HL-60 (cell line): ENCODE results near the gene GPS2.
A peak's percentile ranks its signal among the peaks of the same experiment; 100 is the strongest.

Source experiments
- DNase-seq, 2 experiments: peaks; one replicate each; pipeline ENCODE4 v3.0.0-alpha.2; 2010 to 2020; ENCODE audit warnings: low read depth in 1 of 2, low spot score in 1 of 2
- H3K27ac ChIP-seq: fragments of 250-450 bp; sonication (Bioruptor Pico); replicated peaks from 2 replicates; pipeline ENCODE4 v1.5.1; 2020; ENCODE audit warnings: mild to moderate bottlenecking, moderate library complexity
- H3K27me3 ChIP-seq: fragments of 250-450 bp; sonication (Bioruptor Pico); 2 replicates; pipeline ENCODE4 v1.5.1; 2021; ENCODE audit warnings: mild to moderate bottlenecking, moderate library complexity; ENCODE audit not compliant: insufficient read depth, poor library complexity, severe bottlenecking
- H3K4me3 ChIP-seq: replicated peaks from 2 replicates; pipeline ENCODE4 v1.5.1; 2011; ENCODE audit warnings: mild to moderate bottlenecking, control low read depth, low read length; ENCODE audit not compliant: insufficient read depth
- GABPA ChIP-seq: IDR thresholded peaks from 2 replicates; pipeline ENCODE4 v1.6.1; 2012; ENCODE audit warnings: low read depth
- POLR2AphosphoS5 ChIP-seq: IDR thresholded peaks from 2 replicates; pipeline ENCODE4 v1.6.1; 2012; ENCODE audit warnings: low read depth
- SPI1 ChIP-seq: IDR thresholded peaks from 2 replicates; pipeline ENCODE4 v1.6.1; 2012; ENCODE audit warnings: low read depth, mild to moderate bottlenecking, borderline replicate concordance
- TF ChIP-seq, protein P1 (sequence below): IDR thresholded peaks from one replicate; pipeline ENCODE4 v1.5.1; 2011; ENCODE audit warnings: low read length, control low read depth, inconsistent platforms; ENCODE audit not compliant: insufficient read depth
- TF ChIP-seq, protein P2 (sequence below): IDR thresholded peaks from 2 replicates; pipeline ENCODE4 v1.6.1; 2012; ENCODE audit warnings: low read depth; ENCODE audit not compliant: insufficient replicate concordance

The GPS2 gene

DNA sequence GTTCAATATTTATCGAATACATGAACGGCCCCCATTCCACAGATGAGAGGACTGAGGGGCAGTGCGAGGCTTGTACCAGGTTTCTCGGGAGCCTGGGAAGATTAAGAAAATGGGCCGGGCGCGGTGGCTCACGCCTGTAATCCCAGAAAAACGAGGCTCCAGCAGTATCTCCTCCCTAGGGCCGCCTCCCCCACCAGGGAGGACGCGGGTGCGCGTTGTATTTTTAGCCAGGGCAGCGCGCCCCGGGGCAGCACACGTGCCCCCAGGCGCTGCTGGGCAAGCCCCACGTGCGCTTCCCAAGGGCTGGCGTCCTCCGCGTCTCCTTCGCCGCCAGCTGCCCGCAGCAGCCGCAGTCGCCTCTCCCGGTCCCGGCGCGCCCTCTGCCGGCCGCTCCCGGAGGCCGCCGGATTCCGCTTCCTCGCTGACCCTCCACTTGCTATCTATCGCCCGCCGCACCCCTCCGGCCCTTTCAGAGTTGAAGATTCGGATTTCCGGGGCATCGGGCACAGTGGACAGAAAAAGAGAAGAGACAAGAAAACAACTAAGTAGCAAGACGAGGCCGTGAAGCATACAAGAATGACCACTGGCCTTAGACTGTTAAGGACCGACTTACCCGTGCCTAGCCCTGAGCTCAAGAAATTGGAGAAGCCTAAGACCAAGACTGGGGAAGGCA, 18.8 kb downstream of the GPS2 start:
- peak in 1 of 2 experiments; percentile 42 for DNase-seq
- Histone ChIP-seq H3K4me3 (no peak overlapping the region), H3K27me3 (peaks cover 2% of the 10 kb centered on the region), H3K27ac (no peak overlapping the region)
- TF ChIP-seq GABPA, result no peak
- TF ChIP-seq, protein P1, sequence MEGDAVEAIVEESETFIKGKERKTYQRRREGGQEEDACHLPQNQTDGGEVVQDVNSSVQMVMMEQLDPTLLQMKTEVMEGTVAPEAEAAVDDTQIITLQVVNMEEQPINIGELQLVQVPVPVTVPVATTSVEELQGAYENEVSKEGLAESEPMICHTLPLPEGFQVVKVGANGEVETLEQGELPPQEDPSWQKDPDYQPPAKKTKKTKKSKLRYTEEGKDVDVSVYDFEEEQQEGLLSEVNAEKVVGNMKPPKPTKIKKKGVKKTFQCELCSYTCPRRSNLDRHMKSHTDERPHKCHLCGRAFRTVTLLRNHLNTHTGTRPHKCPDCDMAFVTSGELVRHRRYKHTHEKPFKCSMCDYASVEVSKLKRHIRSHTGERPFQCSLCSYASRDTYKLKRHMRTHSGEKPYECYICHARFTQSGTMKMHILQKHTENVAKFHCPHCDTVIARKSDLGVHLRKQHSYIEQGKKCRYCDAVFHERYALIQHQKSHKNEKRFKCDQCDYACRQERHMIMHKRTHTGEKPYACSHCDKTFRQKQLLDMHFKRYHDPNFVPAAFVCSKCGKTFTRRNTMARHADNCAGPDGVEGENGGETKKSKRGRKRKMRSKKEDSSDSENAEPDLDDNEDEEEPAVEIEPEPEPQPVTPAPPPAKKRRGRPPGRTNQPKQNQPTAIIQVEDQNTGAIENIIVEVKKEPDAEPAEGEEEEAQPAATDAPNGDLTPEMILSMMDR, result peak; percentile 3

DNA sequence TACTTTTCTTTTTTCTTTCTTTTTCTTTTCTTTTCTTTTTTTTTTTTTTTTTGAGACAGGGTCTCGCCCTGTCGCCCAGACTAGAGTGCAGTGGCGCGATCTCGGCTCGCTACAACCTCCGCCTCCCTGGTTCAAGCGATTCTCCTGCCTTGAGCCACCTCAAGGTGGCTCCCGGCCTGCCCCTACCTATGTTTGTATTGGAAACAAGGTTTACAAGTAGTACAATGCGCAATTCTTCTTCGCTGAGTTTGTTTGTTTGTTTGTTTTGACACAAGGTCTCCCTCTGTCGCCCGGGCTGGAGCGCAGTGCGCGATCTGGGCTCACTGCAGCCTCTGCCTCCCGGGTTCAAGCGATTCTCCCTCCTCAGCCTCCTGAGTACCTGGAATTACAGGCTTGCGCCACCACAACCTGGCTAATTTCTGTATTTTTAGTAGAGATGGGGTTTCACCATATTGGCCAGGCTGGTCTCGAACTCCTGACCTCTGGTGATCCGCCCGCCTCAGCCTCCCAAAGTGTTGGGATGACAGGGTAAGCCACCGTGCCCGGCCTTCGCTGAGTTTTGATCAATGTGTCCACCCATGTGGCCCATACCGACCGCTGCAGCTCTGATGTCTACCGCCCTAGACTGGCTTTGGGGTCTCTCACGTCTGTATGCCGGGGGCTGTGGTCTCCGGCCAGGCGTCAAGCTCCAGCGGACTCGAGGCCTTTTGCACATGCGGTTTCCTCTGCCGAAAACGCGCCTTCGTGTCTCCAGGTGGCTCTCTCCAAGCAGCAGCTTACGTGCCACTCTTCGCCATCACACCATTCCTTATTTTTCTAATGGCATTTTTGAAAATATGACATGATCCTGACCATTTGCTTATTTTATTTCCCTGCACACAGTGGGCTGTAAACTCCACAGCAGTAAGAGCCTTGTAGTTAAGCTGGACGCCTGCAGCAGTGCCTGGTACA, 19.7 kb downstream of the GPS2 start:
- DNase-seq, result no peak
- no peak overlapping the region for H3K4me3 ChIP-seq
- TF ChIP-seq, protein P1, result no peak
- no peak for TF ChIP-seq GABPA
- peaks cover 2% of the 10 kb centered on the region for H3K27me3 ChIP-seq
- H3K27ac ChIP-seq, result no peak overlapping the region

DNA sequence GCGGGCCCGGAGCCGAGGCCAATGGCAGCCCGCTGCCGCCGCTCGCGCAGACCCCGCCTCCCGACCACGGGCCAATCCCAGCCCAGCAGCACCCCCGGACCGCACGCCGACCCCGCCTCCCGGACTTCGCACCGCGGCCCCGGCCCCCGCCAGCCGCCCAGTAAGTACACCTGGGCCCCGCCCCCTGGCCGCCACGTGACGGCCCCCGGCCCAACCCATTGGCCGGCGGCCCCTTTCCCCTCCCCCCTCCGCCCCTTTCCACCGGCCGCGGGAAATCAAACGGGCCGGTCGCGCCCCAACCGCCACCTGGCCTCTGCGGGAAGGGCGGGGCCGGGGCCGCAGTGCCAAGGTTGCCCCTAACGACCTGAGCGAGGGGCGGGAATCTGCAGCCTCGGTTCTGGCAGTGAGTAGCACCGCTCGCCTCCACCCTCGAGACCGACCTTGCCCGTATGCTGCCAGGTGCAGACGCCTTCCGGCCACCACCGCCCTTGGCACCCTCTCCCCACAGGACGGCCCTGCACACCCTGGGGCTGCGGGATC, 20.5 kb downstream of the GPS2 start, which contains the start of gene YBX2:
Gene YBX2 (minus strand): TSS at position 26 of the 540 bp plus-strand sequence. CDS start 139 bp downstream, outside the sequence.
- Histone ChIP-seq H3K27me3 (peaks cover 2% of the 10 kb centered on the region), H3K4me3 (peak within 1 kb of the TSS; percentile 20), H3K27ac (no peak within 1 kb of the TSS)
- peak in 1 of 2 experiments; percentile 25 for DNase-seq
- TF ChIP-seq POLR2AphosphoS5, result no peak
- no peak for TF ChIP-seq GABPA
- TF ChIP-seq, protein P2, sequence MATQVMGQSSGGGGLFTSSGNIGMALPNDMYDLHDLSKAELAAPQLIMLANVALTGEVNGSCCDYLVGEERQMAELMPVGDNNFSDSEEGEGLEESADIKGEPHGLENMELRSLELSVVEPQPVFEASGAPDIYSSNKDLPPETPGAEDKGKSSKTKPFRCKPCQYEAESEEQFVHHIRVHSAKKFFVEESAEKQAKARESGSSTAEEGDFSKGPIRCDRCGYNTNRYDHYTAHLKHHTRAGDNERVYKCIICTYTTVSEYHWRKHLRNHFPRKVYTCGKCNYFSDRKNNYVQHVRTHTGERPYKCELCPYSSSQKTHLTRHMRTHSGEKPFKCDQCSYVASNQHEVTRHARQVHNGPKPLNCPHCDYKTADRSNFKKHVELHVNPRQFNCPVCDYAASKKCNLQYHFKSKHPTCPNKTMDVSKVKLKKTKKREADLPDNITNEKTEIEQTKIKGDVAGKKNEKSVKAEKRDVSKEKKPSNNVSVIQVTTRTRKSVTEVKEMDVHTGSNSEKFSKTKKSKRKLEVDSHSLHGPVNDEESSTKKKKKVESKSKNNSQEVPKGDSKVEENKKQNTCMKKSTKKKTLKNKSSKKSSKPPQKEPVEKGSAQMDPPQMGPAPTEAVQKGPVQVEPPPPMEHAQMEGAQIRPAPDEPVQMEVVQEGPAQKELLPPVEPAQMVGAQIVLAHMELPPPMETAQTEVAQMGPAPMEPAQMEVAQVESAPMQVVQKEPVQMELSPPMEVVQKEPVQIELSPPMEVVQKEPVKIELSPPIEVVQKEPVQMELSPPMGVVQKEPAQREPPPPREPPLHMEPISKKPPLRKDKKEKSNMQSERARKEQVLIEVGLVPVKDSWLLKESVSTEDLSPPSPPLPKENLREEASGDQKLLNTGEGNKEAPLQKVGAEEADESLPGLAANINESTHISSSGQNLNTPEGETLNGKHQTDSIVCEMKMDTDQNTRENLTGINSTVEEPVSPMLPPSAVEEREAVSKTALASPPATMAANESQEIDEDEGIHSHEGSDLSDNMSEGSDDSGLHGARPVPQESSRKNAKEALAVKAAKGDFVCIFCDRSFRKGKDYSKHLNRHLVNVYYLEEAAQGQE, result no peak
- TF ChIP-seq SPI1, result no peak
- TF ChIP-seq, protein P1, result no peak

DNA sequence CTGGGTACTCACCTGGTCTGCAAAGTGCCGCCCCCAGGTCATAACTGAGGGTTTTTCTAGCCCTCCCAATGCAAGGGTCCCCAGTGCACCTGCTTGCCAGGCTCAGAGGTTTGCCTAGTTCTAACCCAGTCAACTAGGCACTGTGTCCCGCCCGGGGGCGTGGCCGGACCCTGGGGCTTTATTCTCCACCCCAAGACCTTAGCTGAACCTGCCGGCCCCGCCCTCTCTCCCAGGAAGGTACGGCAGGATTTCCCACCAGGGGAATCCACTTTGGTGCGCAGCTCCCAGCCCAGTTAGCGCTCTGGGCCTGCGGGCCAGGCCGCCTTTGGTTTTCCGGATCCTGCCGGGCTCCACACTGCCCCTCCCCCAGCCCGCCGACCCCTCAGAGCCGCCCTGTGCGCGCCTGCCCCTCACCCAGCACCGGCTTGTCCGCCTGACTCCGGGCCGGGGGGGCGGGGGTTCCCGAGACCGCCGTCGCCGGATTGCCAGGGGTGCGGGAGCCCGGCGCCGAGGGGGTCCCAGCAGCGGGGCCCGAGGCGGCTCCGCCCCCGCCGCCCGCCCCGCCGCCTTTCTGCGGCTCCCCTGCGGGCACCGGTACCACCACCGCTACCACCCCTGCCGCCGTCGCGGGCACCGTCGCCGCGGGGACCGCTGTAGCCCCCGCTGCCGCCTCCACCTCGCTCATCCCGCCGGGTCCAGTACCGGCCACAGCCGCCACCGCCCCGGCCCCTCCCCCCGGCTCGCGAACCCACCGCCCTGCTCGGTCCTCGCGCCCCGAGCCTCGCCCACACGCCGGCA, 21.1 kb downstream of the GPS2 start:
- TF ChIP-seq, protein P1, result no peak
- TF ChIP-seq, protein P2, result no peak
- H3K27ac ChIP-seq, result no peak overlapping the region
- no peak overlapping the region for H3K4me3 ChIP-seq
- no peak for DNase-seq
- peaks cover 2% of the 10 kb centered on the region for H3K27me3 ChIP-seq
